ENCODE results near the gene RIPPLY3.

The RIPPLY3 gene

GRCh38 chr21:37006486-37007291 is at the start of gene RIPPLY3:
RIPPLY3 (plus strand) TSS chr21:37006702; CDS start chr21:37006773, 71 bp downstream.
- peak; percentile 28 for ATAC-seq
- no peak for TF ChIP-seq ZFP3 (CRISPR knock-in tag; IDR thresholded peaks at IDR 0.05)
- TF ChIP-seq POU6F1 (CRISPR knock-in tag; IDR thresholded peaks at IDR 0.05; ENCODE audit: borderline replicate concordance, low read depth): no peak
- no peak for TF ChIP-seq CREB5 (CRISPR knock-in tag; IDR thresholded peaks at IDR 0.05; ENCODE audit: low read depth)
- no peak for TF ChIP-seq BACH2 (CRISPR knock-in tag; IDR thresholded peaks at IDR 0.05; ENCODE audit: borderline replicate concordance)
- no peak for TF ChIP-seq ARNTL (CRISPR knock-in tag; IDR thresholded peaks at IDR 0.05; ENCODE audit: borderline replicate concordance, low read depth)
- no peak for TF ChIP-seq PATZ1 (CRISPR knock-in tag; IDR thresholded peaks at IDR 0.05; ENCODE audit: borderline replicate concordance)

GRCh38 chr21:36959020-36959835 is 47.3 kb upstream of the RIPPLY3 start:
- no peak for ATAC-seq
- TF ChIP-seq ZNF8 (CRISPR knock-in tag; IDR thresholded peaks at IDR 0.05) (no peak), ESRRG (CRISPR knock-in tag; IDR thresholded peaks at IDR 0.05) (no peak), POU6F1 (CRISPR knock-in tag; IDR thresholded peaks at IDR 0.05; ENCODE audit: borderline replicate concordance, low read depth) (no peak), SNAI2 (CRISPR knock-in tag; IDR thresholded peaks at IDR 0.05) (no peak), ZNF565 (CRISPR knock-in tag; conservative IDR thresholded peaks at IDR 0.05; ENCODE audit: low read depth) (no peak), BACH2 (CRISPR knock-in tag; IDR thresholded peaks at IDR 0.05; ENCODE audit: borderline replicate concordance) (no peak), ZC3H10 (CRISPR knock-in tag; IDR thresholded peaks at IDR 0.05) (no peak), PPARA (CRISPR knock-in tag; IDR thresholded peaks at IDR 0.05; ENCODE audit: borderline replicate concordance) (no peak), PATZ1 (CRISPR knock-in tag; IDR thresholded peaks at IDR 0.05; ENCODE audit: borderline replicate concordance) (no peak), ISL1 (CRISPR knock-in tag; IDR thresholded peaks at IDR 0.05) (no peak), OSR1 (CRISPR knock-in tag; IDR thresholded peaks at IDR 0.05) (no peak), CSDC2 (CRISPR knock-in tag; IDR thresholded peaks at IDR 0.05) (no peak)

GRCh38 chr21:36960676-36961284 is 45.7 kb upstream of the RIPPLY3 start:
- TF ChIP-seq ZNF70 (CRISPR knock-in tag; IDR thresholded peaks at IDR 0.05) (no peak), PATZ1 (CRISPR knock-in tag; IDR thresholded peaks at IDR 0.05; ENCODE audit: borderline replicate concordance) (no peak), TOX (CRISPR knock-in tag; IDR thresholded peaks at IDR 0.05; ENCODE audit: borderline replicate concordance) (no peak), TSHZ2 (CRISPR knock-in tag; IDR thresholded peaks at IDR 0.05) (no peak)
- ATAC-seq: no peak

Data from SK-N-SH treated with all-trans-retinoic acid at 6 μM for 48 hours (cell line).